ENCODE results near the gene NFASC. TPM values are rescaled to one million over a fixed set of nuclear protein-coding genes. Genes with fewer than 3 reads are reported as not detected.

The NFASC gene
- total RNA-seq, 4 donors from 2014 or later, result 12.7 to 41.7 (median 19.2) TPM

DNA sequence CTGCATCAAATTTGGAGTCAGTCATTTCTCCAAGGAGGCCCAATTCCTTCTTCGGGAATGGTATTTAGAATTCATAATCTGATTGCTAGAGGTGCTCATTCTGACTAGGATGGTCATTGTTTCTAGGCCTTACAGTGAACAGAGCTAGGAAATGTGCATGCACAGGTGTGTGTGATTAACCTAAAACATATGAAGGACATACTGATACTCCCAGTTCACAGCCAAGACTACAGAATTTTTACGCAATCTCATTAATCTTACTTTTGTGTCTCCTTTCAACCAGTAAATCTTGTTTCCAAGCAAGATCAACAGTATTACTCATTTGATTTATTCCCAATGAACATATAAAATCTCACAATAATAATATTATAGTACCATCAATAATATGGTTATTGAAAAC, 47.1 kb downstream of the NFASC start:
- H3K36me3 ChIP-seq, result no peaks in the 10 kb centered on the region
- no peak overlapping the region for H3K4me3 ChIP-seq
- no peaks in the 10 kb centered on the region for H3K27me3 ChIP-seq
- H3K4me1 ChIP-seq, result peaks cover 9% of the 10 kb centered on the region
- TF ChIP-seq POLR2AphosphoS5 (IDR thresholded peaks at IDR 0.05) (no peak), EP300 (IDR thresholded peaks at IDR 0.05) (no peak)
- TF ChIP-seq, protein P1, sequence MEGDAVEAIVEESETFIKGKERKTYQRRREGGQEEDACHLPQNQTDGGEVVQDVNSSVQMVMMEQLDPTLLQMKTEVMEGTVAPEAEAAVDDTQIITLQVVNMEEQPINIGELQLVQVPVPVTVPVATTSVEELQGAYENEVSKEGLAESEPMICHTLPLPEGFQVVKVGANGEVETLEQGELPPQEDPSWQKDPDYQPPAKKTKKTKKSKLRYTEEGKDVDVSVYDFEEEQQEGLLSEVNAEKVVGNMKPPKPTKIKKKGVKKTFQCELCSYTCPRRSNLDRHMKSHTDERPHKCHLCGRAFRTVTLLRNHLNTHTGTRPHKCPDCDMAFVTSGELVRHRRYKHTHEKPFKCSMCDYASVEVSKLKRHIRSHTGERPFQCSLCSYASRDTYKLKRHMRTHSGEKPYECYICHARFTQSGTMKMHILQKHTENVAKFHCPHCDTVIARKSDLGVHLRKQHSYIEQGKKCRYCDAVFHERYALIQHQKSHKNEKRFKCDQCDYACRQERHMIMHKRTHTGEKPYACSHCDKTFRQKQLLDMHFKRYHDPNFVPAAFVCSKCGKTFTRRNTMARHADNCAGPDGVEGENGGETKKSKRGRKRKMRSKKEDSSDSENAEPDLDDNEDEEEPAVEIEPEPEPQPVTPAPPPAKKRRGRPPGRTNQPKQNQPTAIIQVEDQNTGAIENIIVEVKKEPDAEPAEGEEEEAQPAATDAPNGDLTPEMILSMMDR (IDR thresholded peaks at IDR 0.05), result no peak
- no peak for DNase-seq (ENCODE audit: low spot score in 2 of 2)
- WGBS, result 81% methylated on average over 2 of the region's 2 CpGs
- no peak overlapping the region for H3K27ac ChIP-seq
- no peaks in the 10 kb centered on the region for H3K9me3 ChIP-seq

DNA sequence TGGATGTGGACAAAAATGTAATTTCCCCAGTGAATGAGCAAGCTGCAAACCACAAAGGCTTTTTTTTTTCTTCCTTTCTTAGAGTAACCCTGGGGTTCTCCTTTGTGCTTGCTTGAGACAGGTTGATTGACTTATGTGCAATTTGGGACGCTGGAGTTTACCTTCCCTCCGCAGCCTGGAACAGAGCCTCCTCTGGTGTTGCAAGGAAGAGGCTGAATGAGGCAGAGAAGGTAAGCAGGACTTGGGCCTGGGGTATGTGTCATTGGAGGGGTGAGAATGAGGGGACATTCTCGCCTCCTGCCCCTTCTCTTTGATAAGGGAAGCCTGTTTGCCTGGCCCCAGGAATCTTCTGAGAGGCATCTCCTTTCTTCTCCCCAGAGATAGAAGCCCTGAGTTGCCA, 49.8 kb downstream of the NFASC start:
- TF ChIP-seq, protein P1 (IDR thresholded peaks at IDR 0.05), result no peak
- TF ChIP-seq POLR2A (IDR thresholded peaks at IDR 0.05), result no peak
- no peak for TF ChIP-seq EP300 (IDR thresholded peaks at IDR 0.05)
- TF ChIP-seq POLR2AphosphoS5 (IDR thresholded peaks at IDR 0.05), result no peak
- no peak overlapping the region for H3K4me3 ChIP-seq
- peaks cover 5% of the 10 kb centered on the region for H3K4me1 ChIP-seq
- peaks cover 2% of the 10 kb centered on the region for H3K27me3 ChIP-seq
- DNase-seq (ENCODE audit: low spot score in 2 of 2), result no peak
- 54% methylated on average over 3 of the region's 3 CpGs for WGBS
- no peak overlapping the region for H3K27ac ChIP-seq
- no peaks in the 10 kb centered on the region for H3K9me3 ChIP-seq
- no peaks in the 10 kb centered on the region for H3K36me3 ChIP-seq

DNA sequence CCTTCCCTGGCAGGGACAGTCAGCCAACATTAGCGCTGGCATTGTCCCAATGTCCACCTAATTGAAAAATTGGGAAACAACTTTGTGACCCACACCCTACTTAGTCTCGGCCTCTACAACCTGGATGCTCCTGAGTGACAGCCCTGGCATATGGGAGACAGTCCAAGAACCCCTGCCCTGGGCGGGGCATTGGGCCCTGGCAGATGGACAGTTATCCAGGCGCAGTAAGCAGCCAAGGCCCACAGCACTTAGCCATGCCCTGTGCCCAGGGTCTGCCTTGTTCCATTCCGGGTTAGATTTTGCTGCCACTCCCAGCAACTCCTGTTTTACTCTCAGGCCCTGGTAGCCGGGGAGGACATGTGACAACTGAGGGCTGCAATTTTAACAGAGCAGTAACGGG, 50.3 kb downstream of the NFASC start:
- Histone ChIP-seq H3K27ac (no peak overlapping the region), H3K36me3 (no peaks in the 10 kb centered on the region), H3K27me3 (peaks cover 2% of the 10 kb centered on the region), H3K9me3 (no peaks in the 10 kb centered on the region), H3K4me1 (peaks cover under 1% of the 10 kb centered on the region), H3K4me3 (no peak overlapping the region)
- DNase-seq (ENCODE audit: low spot score in 2 of 2), result no peak
- TF ChIP-seq, protein P1 (IDR thresholded peaks at IDR 0.05), result no peak
- no peak for TF ChIP-seq POLR2A (IDR thresholded peaks at IDR 0.05)
- TF ChIP-seq EP300 (IDR thresholded peaks at IDR 0.05), result no peak
- WGBS, result 82% methylated on average over 6 of the region's 7 CpGs

DNA sequence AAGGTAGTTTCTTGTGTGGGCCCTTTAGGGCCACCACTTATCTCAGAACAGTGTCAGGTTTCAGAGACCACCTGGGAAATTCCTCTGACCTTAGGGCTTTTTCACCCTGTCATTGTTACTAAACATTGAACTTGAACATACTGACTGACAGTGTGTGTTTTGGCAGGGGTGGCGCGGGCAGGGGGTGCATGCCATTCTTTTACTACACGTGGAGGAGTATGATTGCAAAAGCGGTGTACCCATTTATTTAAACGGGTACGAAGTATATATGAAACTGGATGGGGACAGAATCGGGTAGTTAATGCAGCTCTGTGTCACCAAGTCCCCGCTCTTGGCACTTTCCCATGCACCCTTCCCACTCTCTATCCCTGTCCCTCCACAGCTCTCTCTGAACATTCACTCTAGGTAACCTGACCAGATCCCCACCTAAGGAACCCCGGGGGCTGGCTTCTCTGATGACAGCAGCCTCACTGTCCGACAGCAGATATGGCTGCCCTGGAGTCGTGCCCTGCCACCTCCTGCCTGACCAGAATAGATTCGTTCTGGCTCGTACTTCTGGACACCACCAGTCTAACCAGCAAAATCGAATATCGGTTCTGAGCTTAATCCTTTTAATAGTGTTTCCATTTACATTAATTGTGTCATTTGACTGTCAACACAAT, 51.3 kb downstream of the NFASC start:
- Histone ChIP-seq H3K4me3 (no peak overlapping the region), H3K36me3 (no peaks in the 10 kb centered on the region), H3K27ac (no peak overlapping the region), H3K4me1 (no peaks in the 10 kb centered on the region), H3K9me3 (no peaks in the 10 kb centered on the region), H3K27me3 (peaks cover 2% of the 10 kb centered on the region)
- 84% methylated on average over 15 of the region's 15 CpGs for WGBS
- DNase-seq (ENCODE audit: low spot score in 2 of 2), result no peak
- TF ChIP-seq, protein P1 (IDR thresholded peaks at IDR 0.05), result no peak
- no peak for TF ChIP-seq POLR2AphosphoS5 (IDR thresholded peaks at IDR 0.05)
- no peak for TF ChIP-seq POLR2A (IDR thresholded peaks at IDR 0.05)
- TF ChIP-seq EP300 (IDR thresholded peaks at IDR 0.05), result no peak

DNA sequence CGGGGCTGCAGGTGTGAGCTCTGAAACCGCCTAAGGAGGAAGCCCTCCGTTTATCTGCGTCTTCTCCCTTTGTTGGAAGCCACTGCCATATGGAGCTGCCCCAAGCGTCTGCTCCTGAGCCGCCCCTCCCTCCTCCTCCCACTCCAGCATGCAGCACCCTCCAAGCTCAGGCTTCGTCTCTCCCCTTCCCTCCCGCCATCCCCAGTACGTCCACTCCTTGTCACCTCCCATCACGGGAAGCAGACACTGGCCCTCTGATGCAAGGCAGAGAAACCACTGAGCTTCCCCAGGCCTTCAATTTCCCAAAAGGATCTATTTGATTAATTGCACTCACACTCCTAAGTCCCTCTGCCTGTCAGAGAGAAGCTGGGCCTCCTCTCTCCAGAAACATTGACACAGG, 52.5 kb downstream of the NFASC start:
- no peaks in the 10 kb centered on the region for H3K4me1 ChIP-seq
- H3K27me3 ChIP-seq, result peaks cover 2% of the 10 kb centered on the region
- no peak overlapping the region for H3K27ac ChIP-seq
- DNase-seq (ENCODE audit: low spot score in 2 of 2), result no peak
- TF ChIP-seq, protein P1 (IDR thresholded peaks at IDR 0.05), result no peak
- TF ChIP-seq POLR2AphosphoS5 (IDR thresholded peaks at IDR 0.05) (no peak), POLR2A (IDR thresholded peaks at IDR 0.05) (no peak), EP300 (IDR thresholded peaks at IDR 0.05) (no peak)
- H3K4me3 ChIP-seq, result no peak overlapping the region
- no peaks in the 10 kb centered on the region for H3K9me3 ChIP-seq
- H3K36me3 ChIP-seq, result no peaks in the 10 kb centered on the region
- 59% methylated on average over 10 of the region's 10 CpGs for WGBS

Measured in suprapubic skin (tissue), 4 donors.